Skeletal muscle tissue (tissue), 4 donors: ENCODE measurements around the gene EOLA2. TPM values are rescaled to one million over a fixed set of nuclear protein-coding genes. Genes with fewer than 3 reads are reported as not detected.

Experiments used
- H3K27ac ChIP-seq: one replicate; pipeline ENCODE4 v1.7.0; 2013; ENCODE audit warnings: mild to moderate bottlenecking, low read depth, low read length, inconsistent platforms
- H3K27me3 ChIP-seq, 3 donors: one replicate each; pipeline ENCODE4 v1.7.0; 2013; ENCODE audit warnings: low read length in 3 of 3; ENCODE audit not compliant: control insufficient read depth in 3 of 3, insufficient read depth in 3 of 3
- H3K36me3 ChIP-seq, 3 donors: one replicate each; pipeline ENCODE4 v1.7.0; 2013; ENCODE audit warnings: low read length in 3 of 3; ENCODE audit not compliant: control insufficient read depth in 3 of 3, insufficient read depth in 3 of 3
- H3K4me1 ChIP-seq, 3 donors: one replicate each; pipeline ENCODE4 v1.7.0; 2013; ENCODE audit warnings: low read length in 3 of 3, mild to moderate bottlenecking in 3 of 3; ENCODE audit not compliant: control insufficient read depth in 3 of 3, insufficient read depth in 3 of 3
- H3K4me3 ChIP-seq, 3 donors: one replicate each; pipeline ENCODE4 v1.7.0; 2013; ENCODE audit warnings: low read length in 3 of 3
- H3K9ac ChIP-seq, 3 donors: one replicate each; pipeline ENCODE4 v1.7.0; 2013; ENCODE audit warnings: low read length in 3 of 3, mild to moderate bottlenecking in 3 of 3, moderate library complexity in 2 of 3, low read depth in 1 of 3
- H3K9me3 ChIP-seq, 3 donors: one replicate each; pipeline ENCODE4 v1.7.0; 2013; ENCODE audit warnings: low read length in 3 of 3; ENCODE audit not compliant: control insufficient read depth in 3 of 3
- total RNA-seq: library from RNA; depleted of rRNA; stranded (reverse); fragments of >200 nt; gene quantifications from one replicate; pipeline ENCODE4 v1.2.3, GENCODE V29; 2014
- donor health status: Osteomylitis.

Gene EOLA2
- total RNA-seq: 8.9 TPM

- no peaks in the 10 kb centered on the region for H3K27me3 ChIP-seq
- H3K4me3 ChIP-seq: peak within 1 kb of the TSS; percentile 80 to 83 (median 81)
- H3K9me3 ChIP-seq: no peaks in the 10 kb centered on the region
- no peaks in the 10 kb centered on the region for H3K36me3 ChIP-seq
- peak within 1 kb of the TSS; percentile 82 to 91 (median 89) for H3K9ac ChIP-seq
- H3K27ac ChIP-seq: peak within 1 kb of the TSS; percentile 88
- peaks cover 5 to 9% (median 8%) of the 10 kb centered on the region in 3 donors for H3K4me1 ChIP-seq
These were observed at the start of gene EOLA2 for GRCh38 chrX:149938427-149938880. TSS of gene EOLA2 (minus strand) at chrX:149938491. CDS start at chrX:149933874, 4,617 bp downstream.

- H3K36me3 ChIP-seq: peaks cover 0 to 2% (median 0%) of the 10 kb centered on the region in 3 donors
- H3K9ac ChIP-seq: no peak overlapping the region
- no peaks in the 10 kb centered on the region for H3K27me3 ChIP-seq
- peaks cover 0 to 2% (median 0%) of the 10 kb centered on the region in 3 donors for H3K4me1 ChIP-seq
- H3K4me3 ChIP-seq: no peak overlapping the region
- H3K9me3 ChIP-seq: no peaks in the 10 kb centered on the region
- H3K27ac ChIP-seq: no peak overlapping the region
These were observed 49.3 kb upstream of the EOLA2 start for GRCh38 chrX:149987613-149988012.

- Histone ChIP-seq H3K9ac (no peak overlapping the region), H3K9me3 (no peaks in the 10 kb centered on the region), H3K4me3 (no peak overlapping the region), H3K4me1 (peaks cover 0 to 3% (median 2%) of the 10 kb centered on the region in 3 donors), H3K36me3 (no peaks in the 10 kb centered on the region), H3K27ac (no peak overlapping the region), H3K27me3 (no peaks in the 10 kb centered on the region)
These were observed 46.1 kb upstream of the EOLA2 start for GRCh38 chrX:149984411-149984810.

GRCh38 chrX:149982310-149982709, 44.0 kb upstream of the EOLA2 start:
- Histone ChIP-seq H3K4me1 (peaks cover 0 to 3% (median 2%) of the 10 kb centered on the region in 3 donors), H3K9ac (no peak overlapping the region)

GRCh38 chrX:149979126-149979644, 40.9 kb upstream of the EOLA2 start:
- Histone ChIP-seq H3K9ac (no peak overlapping the region), H3K4me3 (no peak overlapping the region), H3K36me3 (no peaks in the 10 kb centered on the region), H3K27ac (no peak overlapping the region), H3K9me3 (no peaks in the 10 kb centered on the region), H3K27me3 (no peaks in the 10 kb centered on the region), H3K4me1 (peaks cover 0 to 3% (median 2%) of the 10 kb centered on the region in 3 donors)

More at GRCh38 chrX:149982310-149982709, 44.0 kb upstream of the EOLA2 start:
- H3K27me3 ChIP-seq: no peaks in the 10 kb centered on the region
- no peak overlapping the region for H3K27ac ChIP-seq
- no peaks in the 10 kb centered on the region for H3K9me3 ChIP-seq
- H3K36me3 ChIP-seq: no peaks in the 10 kb centered on the region
- H3K4me3 ChIP-seq: no peak overlapping the region

GRCh38 chrX:149962859-149963757, 24.8 kb upstream of the EOLA2 start:
- Histone ChIP-seq H3K27me3 (no peaks in the 10 kb centered on the region), H3K4me1 (peaks cover 0 to 2% (median 0%) of the 10 kb centered on the region in 3 donors), H3K36me3 (peaks cover 0 to 3% (median 0%) of the 10 kb centered on the region in 3 donors), H3K4me3 (no peak overlapping the region), H3K9ac (no peak overlapping the region), H3K27ac (no peak overlapping the region), H3K9me3 (no peaks in the 10 kb centered on the region)

- no peak overlapping the region for H3K27ac ChIP-seq
- H3K4me1 ChIP-seq: peaks cover 0 to 2% (median 0%) of the 10 kb centered on the region in 3 donors
- no peak overlapping the region for H3K4me3 ChIP-seq
- H3K27me3 ChIP-seq: no peaks in the 10 kb centered on the region
- no peak overlapping the region for H3K9ac ChIP-seq
- peaks cover 0 to 3% (median 0%) of the 10 kb centered on the region in 3 donors for H3K36me3 ChIP-seq
- no peaks in the 10 kb centered on the region for H3K9me3 ChIP-seq
These were observed 23.7 kb upstream of the EOLA2 start for GRCh38 chrX:149962010-149962409.

- H3K27me3 ChIP-seq: no peaks in the 10 kb centered on the region
- H3K9ac ChIP-seq: no peak overlapping the region
- H3K9me3 ChIP-seq: no peaks in the 10 kb centered on the region
- peaks cover 0 to 3% (median 0%) of the 10 kb centered on the region in 3 donors for H3K36me3 ChIP-seq
- peaks cover 0 to 2% (median 0%) of the 10 kb centered on the region in 3 donors for H3K4me1 ChIP-seq
- H3K4me3 ChIP-seq: no peak overlapping the region
- H3K27ac ChIP-seq: no peak overlapping the region
These were observed 23.3 kb upstream of the EOLA2 start for GRCh38 chrX:149961572-149961971.

GRCh38 chrX:149950681-149951080, 12.4 kb upstream of the EOLA2 start:
- H3K36me3 ChIP-seq: peaks cover 0 to 3% (median 2%) of the 10 kb centered on the region in 3 donors
- H3K27ac ChIP-seq: no peak overlapping the region
- no peaks in the 10 kb centered on the region for H3K27me3 ChIP-seq
- no peaks in the 10 kb centered on the region for H3K9me3 ChIP-seq
- H3K9ac ChIP-seq: no peak overlapping the region
- peaks cover 0 to 7% (median 0%) of the 10 kb centered on the region in 3 donors for H3K4me1 ChIP-seq
- no peak overlapping the region for H3K4me3 ChIP-seq
